Esophagus squamous epithelium (tissue), 5 donors: ENCODE measurements around the gene RNF215. TPM values are rescaled to one million over a fixed set of nuclear protein-coding genes. Genes with fewer than 3 reads are reported as not detected.

Experiments
- DNase-seq: peaks from one replicate; lab custom pipeline; 2025; lab: John Stamatoyannopoulos, UW
- H3K27ac ChIP-seq, 4 donors: fragments of 200-600 bp; sonication (generic); one replicate each; pipeline ENCODE4 v1.5.1; 2016 to 2019; ENCODE audit warnings: mild to moderate bottlenecking in 1 of 4
- H3K27me3 ChIP-seq, 4 donors: fragments of 200-600 bp; sonication (generic); 1 replicate in 3 of 4; 2 replicates in 1 of 4; pipeline versions ENCODE4 v1.5.1 to v1.6.0; 2017 to 2021; ENCODE audit warnings: antibody characterized with exemption in 1 of 4
- H3K36me3 ChIP-seq, 3 donors: fragments of 200-600 bp; sonication (generic); one replicate each; pipeline ENCODE4 v1.5.1; 2016 to 2019
- H3K4me1 ChIP-seq, 3 donors: fragments of 200-600 bp; sonication (generic); one replicate each; pipeline ENCODE4 v1.5.1; 2017 to 2019
- H3K4me3 ChIP-seq, 4 donors: fragments of 200-600 bp; sonication (generic); 1 replicate in 3 of 4; 2 replicates in 1 of 4; pipeline ENCODE4 v1.5.1; 2016 to 2019; ENCODE audit warnings: mild to moderate bottlenecking in 2 of 4, moderate library complexity in 1 of 4
- H3K9me3 ChIP-seq, 3 donors: fragments of 200-600 bp; sonication (generic); one replicate each; pipeline ENCODE4 v1.5.1; 2016 to 2019
- CTCF ChIP-seq, 6 experiments: fragments of 450-650 bp in 4 of 6; fragments of 200-600 bp in 2 of 6; sonication (generic) in 2 of 6; IDR thresholded peaks; one replicate each; pipeline ENCODE4 v1.5.1; 2016 to 2019; ENCODE audit warnings: antibody characterized with exemption in 6 of 6, mild to moderate bottlenecking in 4 of 6, moderate library complexity in 4 of 6
- POLR2A ChIP-seq, 4 donors: fragments of 450-650 bp; IDR thresholded peaks; one replicate each; pipeline ENCODE4 v1.6.1; 2017; ENCODE audit warnings: antibody characterized with exemption in 4 of 4, mild to moderate bottlenecking in 4 of 4, moderate library complexity in 3 of 4
- WGBS, 2 donors: methylation state at CpG; one replicate each; pipeline ENCODE4 v1.1.5; 2018; 5-methylcytosine and 5-hydroxymethylcytosine counted together
- intact Hi-C: fragments of 100-400 bp; cut with DNase I; formaldehyde crosslinking; loops from one replicate; pipeline ENCODE4 v1.15.0; 2022
- total RNA-seq, 4 donors: library from RNA; depleted of rRNA; stranded (reverse); fragments of >200 nt; gene quantifications; one replicate each; pipeline ENCODE4 v1.1.0, GENCODE V29; 2016
- donor health status: DM: yes; HTN: yes; CAD: no.

The RNF215 gene
- total RNA-seq, 4 donors from 2014 or later: 2.3 to 8.4 (median 3.9) TPM

DNA sequence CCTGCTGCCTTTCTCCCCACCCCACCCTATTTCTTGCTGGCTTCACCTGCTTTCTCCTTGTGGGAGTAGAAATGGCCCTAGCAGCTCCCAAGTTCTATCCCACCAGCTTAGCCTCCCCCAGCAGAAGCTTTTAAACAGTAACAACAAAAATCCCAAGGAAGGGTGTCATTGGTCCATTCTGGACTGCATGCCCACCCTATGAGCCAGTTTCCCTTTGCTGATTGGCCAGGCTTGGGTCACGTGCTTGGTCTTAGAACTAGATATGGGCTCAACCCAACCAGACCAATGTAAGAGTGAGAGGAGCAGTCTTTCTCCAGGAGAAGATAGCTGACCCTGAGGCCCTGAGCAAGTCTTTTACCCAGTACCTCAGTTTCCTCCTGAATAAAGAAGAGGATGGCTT, 40.7 kb upstream of the RNF215 start:
- Histone ChIP-seq H3K27me3 (no peaks in the 10 kb centered on the region), H3K4me3 (no peak overlapping the region), H3K4me1 (peaks cover 18 to 41% (median 34%) of the 10 kb centered on the region in 3 donors), H3K36me3 (peaks cover 0 to 24% (median 0%) of the 10 kb centered on the region in 3 donors), H3K27ac (no peak overlapping the region), H3K9me3 (no peaks in the 10 kb centered on the region)
- WGBS, 2 donors: 67% methylated on average over 1 of the region's 1 CpG; no CpG with 5 or more reads in 1 of the 2 donors
- no peak for DNase-seq
- no peak for TF ChIP-seq CTCF (IDR thresholded peaks at IDR 0.05)
- TF ChIP-seq POLR2A (IDR thresholded peaks at IDR 0.05): no peak
- intact Hi-C loops: loop anchor here (5.0 kb wide), 1 partner anchor 36 kb away; no protein-coding TSS in a partner anchor

GRCh38 chr22:30426388-30427353, 39.5 kb upstream of the RNF215 start:
- peak overlapping the region; percentile 63 to 83 (median 70) for H3K4me3 ChIP-seq
- no peaks in the 10 kb centered on the region for H3K27me3 ChIP-seq
- no peak for DNase-seq
- WGBS, 2 donors: 15 to 50% methylated on average over 16 to 23 of the region's 29 CpGs
- TF ChIP-seq POLR2A (IDR thresholded peaks at IDR 0.05) (no peak), CTCF (IDR thresholded peaks at IDR 0.05) (peak; percentile 27 to 87 (median 79))
- H3K36me3 ChIP-seq: peaks cover 0 to 24% (median 0%) of the 10 kb centered on the region in 3 donors
- H3K4me1 ChIP-seq: peaks cover 30 to 53% (median 45%) of the 10 kb centered on the region in 3 donors
- H3K9me3 ChIP-seq: no peaks in the 10 kb centered on the region
- peak overlapping the region; percentile 83 to 99 (median 98) for H3K27ac ChIP-seq
- intact Hi-C loops: loop anchor here (5.0 kb wide), 1 partner anchor 34 kb away; no protein-coding TSS in a partner anchor

- no peaks in the 10 kb centered on the region for H3K27me3 ChIP-seq
- H3K36me3 ChIP-seq: peaks cover 0 to 24% (median 0%) of the 10 kb centered on the region in 3 donors
- 0 to 3% methylated on average over 11 to 18 of the region's 61 CpGs for WGBS, 2 donors
- TF ChIP-seq CTCF (IDR thresholded peaks at IDR 0.05): no peak
- TF ChIP-seq POLR2A (IDR thresholded peaks at IDR 0.05): peak in 1 of 4 donors; percentile 29
- intact Hi-C loops: loop anchor here (5.0 kb wide), 1 partner anchor 34 kb away; no protein-coding TSS in a partner anchor
- H3K4me1 ChIP-seq: peaks cover 39 to 62% (median 47%) of the 10 kb centered on the region in 3 donors
- H3K27ac ChIP-seq: peak within 1 kb of the TSS; percentile 97 to 99 (median 98)
- no peak for DNase-seq
- H3K4me3 ChIP-seq: peak within 1 kb of the TSS; percentile 63 to 83 (median 70)
- H3K9me3 ChIP-seq: no peaks in the 10 kb centered on the region
These were observed 38.6 kb upstream of the RNF215 start, which contains the start of gene MTFP1 for GRCh38 chr22:30425616-30426387. TSS of gene MTFP1 (plus strand) at chr22:30425768. CDS start at chr22:30425880, 112 bp downstream.

- Histone ChIP-seq H3K4me1 (peaks cover 44 to 67% (median 52%) of the 10 kb centered on the region in 3 donors), H3K36me3 (peaks cover 0 to 24% (median 0%) of the 10 kb centered on the region in 3 donors), H3K27me3 (no peaks in the 10 kb centered on the region), H3K9me3 (no peaks in the 10 kb centered on the region), H3K4me3 (peak overlapping the region; percentile 63 to 83 (median 70)), H3K27ac (peak overlapping the region; percentile 83 to 99 (median 98))
- TF ChIP-seq POLR2A (IDR thresholded peaks at IDR 0.05) (no peak), CTCF (IDR thresholded peaks at IDR 0.05) (no peak)
- intact Hi-C loops: loop anchor here (5.0 kb wide), 1 partner anchor 33 kb away; no protein-coding TSS in a partner anchor
- DNase-seq: no peak
- WGBS, 2 donors: 6 to 15% methylated on average over 7 to 9 of the region's 9 CpGs
These were observed 38.1 kb upstream of the RNF215 start for GRCh38 chr22:30425327-30425615.
